Measurements from ENCODE around the gene SORCS2.

- TF ChIP-seq, protein P1, sequence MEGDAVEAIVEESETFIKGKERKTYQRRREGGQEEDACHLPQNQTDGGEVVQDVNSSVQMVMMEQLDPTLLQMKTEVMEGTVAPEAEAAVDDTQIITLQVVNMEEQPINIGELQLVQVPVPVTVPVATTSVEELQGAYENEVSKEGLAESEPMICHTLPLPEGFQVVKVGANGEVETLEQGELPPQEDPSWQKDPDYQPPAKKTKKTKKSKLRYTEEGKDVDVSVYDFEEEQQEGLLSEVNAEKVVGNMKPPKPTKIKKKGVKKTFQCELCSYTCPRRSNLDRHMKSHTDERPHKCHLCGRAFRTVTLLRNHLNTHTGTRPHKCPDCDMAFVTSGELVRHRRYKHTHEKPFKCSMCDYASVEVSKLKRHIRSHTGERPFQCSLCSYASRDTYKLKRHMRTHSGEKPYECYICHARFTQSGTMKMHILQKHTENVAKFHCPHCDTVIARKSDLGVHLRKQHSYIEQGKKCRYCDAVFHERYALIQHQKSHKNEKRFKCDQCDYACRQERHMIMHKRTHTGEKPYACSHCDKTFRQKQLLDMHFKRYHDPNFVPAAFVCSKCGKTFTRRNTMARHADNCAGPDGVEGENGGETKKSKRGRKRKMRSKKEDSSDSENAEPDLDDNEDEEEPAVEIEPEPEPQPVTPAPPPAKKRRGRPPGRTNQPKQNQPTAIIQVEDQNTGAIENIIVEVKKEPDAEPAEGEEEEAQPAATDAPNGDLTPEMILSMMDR (IDR thresholded peaks at IDR 0.05), result no peak
- no peak for TF ChIP-seq POLR2A (IDR thresholded peaks at IDR 0.05)
Observed at GRCh38 chr4:7417639-7418038, 225.3 kb downstream of the SORCS2 start.

Measured in breast epithelium (tissue), 3 donors.